HEK293 (cell line): ENCODE data around the gene BCAR1.

ENCODE experiments used
- ZBTB7A ChIP-seq: fragments of 450-650 bp; formaldehyde crosslinking; IDR thresholded peaks from 2 replicates; pipeline ENCODE4 v1.5.1; 2016; ENCODE audit warnings: low read depth, missing biosample characterization, missing genetic modification characterization
- TF ChIP-seq, protein P1 (sequence below): fragments of 450-650 bp; formaldehyde crosslinking; IDR thresholded peaks from 2 replicates; pipeline ENCODE4 v1.5.1; 2016; ENCODE audit warnings: missing biosample characterization, missing genetic modification characterization
- TF ChIP-seq, protein P2 (sequence below): fragments of 450-650 bp; formaldehyde crosslinking; IDR thresholded peaks from 2 replicates; pipeline ENCODE4 v1.5.1; 2016; ENCODE audit warnings: missing biosample characterization, missing genetic modification characterization

DNA sequence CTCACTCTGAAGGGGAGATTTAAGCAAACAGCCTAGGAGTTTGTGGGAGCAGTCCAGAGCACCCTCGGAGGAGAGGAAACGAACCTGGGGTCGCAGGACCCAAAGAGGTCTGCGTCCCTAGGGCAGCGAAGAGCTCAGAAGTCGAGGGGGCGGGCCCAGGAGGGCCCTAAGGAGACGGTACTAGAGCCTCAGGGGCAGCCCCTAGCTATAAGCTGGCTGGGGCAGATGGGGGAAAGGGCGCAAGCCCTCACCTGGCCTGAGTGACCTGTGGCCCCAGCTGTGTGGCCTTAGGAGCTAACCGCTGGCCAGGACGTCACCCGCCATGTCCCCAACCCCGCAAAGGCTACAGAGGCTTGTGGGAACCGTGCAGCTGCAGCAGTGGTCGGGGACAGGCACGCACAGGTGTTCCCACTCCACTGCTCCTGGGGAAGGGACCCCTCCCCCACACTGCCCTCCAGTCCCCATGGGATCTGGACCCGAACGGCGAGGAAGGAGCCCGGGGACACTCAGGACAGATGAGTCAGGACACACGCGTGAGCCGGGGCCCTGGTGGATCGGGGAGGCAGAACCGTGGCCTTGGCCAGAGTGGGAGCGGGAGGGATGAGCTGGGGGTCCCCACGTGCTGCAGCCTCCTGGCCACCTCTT, 42.4 kb downstream of the BCAR1 start:
- no peak for TF ChIP-seq ZBTB7A (tag by site-specific recombination)
- TF ChIP-seq, protein P1, sequence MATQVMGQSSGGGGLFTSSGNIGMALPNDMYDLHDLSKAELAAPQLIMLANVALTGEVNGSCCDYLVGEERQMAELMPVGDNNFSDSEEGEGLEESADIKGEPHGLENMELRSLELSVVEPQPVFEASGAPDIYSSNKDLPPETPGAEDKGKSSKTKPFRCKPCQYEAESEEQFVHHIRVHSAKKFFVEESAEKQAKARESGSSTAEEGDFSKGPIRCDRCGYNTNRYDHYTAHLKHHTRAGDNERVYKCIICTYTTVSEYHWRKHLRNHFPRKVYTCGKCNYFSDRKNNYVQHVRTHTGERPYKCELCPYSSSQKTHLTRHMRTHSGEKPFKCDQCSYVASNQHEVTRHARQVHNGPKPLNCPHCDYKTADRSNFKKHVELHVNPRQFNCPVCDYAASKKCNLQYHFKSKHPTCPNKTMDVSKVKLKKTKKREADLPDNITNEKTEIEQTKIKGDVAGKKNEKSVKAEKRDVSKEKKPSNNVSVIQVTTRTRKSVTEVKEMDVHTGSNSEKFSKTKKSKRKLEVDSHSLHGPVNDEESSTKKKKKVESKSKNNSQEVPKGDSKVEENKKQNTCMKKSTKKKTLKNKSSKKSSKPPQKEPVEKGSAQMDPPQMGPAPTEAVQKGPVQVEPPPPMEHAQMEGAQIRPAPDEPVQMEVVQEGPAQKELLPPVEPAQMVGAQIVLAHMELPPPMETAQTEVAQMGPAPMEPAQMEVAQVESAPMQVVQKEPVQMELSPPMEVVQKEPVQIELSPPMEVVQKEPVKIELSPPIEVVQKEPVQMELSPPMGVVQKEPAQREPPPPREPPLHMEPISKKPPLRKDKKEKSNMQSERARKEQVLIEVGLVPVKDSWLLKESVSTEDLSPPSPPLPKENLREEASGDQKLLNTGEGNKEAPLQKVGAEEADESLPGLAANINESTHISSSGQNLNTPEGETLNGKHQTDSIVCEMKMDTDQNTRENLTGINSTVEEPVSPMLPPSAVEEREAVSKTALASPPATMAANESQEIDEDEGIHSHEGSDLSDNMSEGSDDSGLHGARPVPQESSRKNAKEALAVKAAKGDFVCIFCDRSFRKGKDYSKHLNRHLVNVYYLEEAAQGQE (tag by site-specific recombination) = no peak
- TF ChIP-seq, protein P2, sequence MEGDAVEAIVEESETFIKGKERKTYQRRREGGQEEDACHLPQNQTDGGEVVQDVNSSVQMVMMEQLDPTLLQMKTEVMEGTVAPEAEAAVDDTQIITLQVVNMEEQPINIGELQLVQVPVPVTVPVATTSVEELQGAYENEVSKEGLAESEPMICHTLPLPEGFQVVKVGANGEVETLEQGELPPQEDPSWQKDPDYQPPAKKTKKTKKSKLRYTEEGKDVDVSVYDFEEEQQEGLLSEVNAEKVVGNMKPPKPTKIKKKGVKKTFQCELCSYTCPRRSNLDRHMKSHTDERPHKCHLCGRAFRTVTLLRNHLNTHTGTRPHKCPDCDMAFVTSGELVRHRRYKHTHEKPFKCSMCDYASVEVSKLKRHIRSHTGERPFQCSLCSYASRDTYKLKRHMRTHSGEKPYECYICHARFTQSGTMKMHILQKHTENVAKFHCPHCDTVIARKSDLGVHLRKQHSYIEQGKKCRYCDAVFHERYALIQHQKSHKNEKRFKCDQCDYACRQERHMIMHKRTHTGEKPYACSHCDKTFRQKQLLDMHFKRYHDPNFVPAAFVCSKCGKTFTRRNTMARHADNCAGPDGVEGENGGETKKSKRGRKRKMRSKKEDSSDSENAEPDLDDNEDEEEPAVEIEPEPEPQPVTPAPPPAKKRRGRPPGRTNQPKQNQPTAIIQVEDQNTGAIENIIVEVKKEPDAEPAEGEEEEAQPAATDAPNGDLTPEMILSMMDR (tag by site-specific recombination) = no peak
